Measurements from ENCODE around the gene FGFBP2. TPM values are rescaled to one million over a fixed set of nuclear protein-coding genes. Genes with fewer than 3 reads are reported as not detected.

FGFBP2 gene
- total and polyA plus RNA-seq, 10 of the 15 experiments (the other 5 are each of a cell fraction or from before 2014, with no cell fraction given), result 0.23 TPM; not detected in 9

DNA sequence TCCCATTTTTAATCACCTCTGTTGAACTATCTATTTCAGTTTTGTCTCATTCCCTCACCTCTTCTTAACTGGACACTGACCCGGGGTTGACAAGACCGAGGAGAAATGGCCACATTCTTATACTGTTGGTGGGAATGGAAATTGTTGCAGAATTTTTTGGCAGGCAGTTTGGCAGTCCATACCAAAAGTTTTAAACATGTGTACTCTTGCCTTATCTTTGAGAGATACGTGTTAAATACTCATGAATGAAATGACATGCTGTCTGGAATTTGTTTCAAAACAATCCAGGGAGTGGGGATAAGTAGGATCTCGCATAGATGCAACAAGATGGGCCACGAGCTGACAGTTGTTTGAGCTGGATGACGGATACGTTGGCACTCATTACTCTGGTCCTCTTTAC is 36.5 kb downstream of the FGFBP2 start:
- Histone ChIP-seq H3K4me3 (no peak overlapping the region), H3K4me1 (ENCODE audit: control insufficient read depth, insufficient read depth, low read length) (no peaks in the 10 kb centered on the region), H3K4me2 (ENCODE audit: control insufficient read depth, insufficient read depth) (no peak overlapping the region), H2AFZ (ENCODE audit: control insufficient read depth, low read depth, low read length) (no peak overlapping the region), H3K36me3 (ENCODE audit: control insufficient read depth in 2 of 2, insufficient read depth in 2 of 2, low read length in 1 of 2) (no peaks in the 10 kb centered on the region), H3K27ac (ENCODE audit: control insufficient read depth, insufficient read depth) (no peak overlapping the region), H4K20me1 (ENCODE audit: control insufficient read depth, insufficient read depth) (no peaks in the 10 kb centered on the region), H3K9ac (ENCODE audit: control insufficient read depth, insufficient read depth, low read length) (no peak overlapping the region), H3K79me2 (ENCODE audit: control insufficient read depth, insufficient read depth, low read length) (no peaks in the 10 kb centered on the region), H3K9me3 (replicated peaks; ENCODE audit: control insufficient read depth, insufficient read depth, low read length) (no peaks in the 10 kb centered on the region), H3K27me3 (replicated peaks in 1 of 2; ENCODE audit: control insufficient read depth in 2 of 2, insufficient read depth in 2 of 2, low read length in 1 of 2) (peaks cover 0 to 2% of the 10 kb centered on the region in 2 experiments; a peak in 2 of 4 replicates)
- no TSS peak for BruUV-seq (replicated peaks)
- in situ Hi-C loops (cut with MboI) (no loop called here), intact Hi-C loops (cut with micrococcal nuclease; ENCODE audit: unreplicated experiment) (no loop called here)
- ChIA-PET RAD21 (ENCODE audit: unreplicated experiment) (no interaction called here), CTCF (no interaction called here), POLR2A (no interaction called here), SMC1A (ENCODE audit: uncharacterized antibody, unreplicated experiment) (no interaction called here)
- no peak for ATAC-seq
- TF ChIP-seq NR2C1 (IDR thresholded peaks at IDR 0.05) (no peak), ZZZ3 (IDR thresholded peaks at IDR 0.05; ENCODE audit: control insufficient read depth, insufficient read length, low read depth) (no peak), NFXL1 (IDR thresholded peaks at IDR 0.05; ENCODE audit: borderline replicate concordance) (no peak)
- TF ChIP-seq, protein P1, sequence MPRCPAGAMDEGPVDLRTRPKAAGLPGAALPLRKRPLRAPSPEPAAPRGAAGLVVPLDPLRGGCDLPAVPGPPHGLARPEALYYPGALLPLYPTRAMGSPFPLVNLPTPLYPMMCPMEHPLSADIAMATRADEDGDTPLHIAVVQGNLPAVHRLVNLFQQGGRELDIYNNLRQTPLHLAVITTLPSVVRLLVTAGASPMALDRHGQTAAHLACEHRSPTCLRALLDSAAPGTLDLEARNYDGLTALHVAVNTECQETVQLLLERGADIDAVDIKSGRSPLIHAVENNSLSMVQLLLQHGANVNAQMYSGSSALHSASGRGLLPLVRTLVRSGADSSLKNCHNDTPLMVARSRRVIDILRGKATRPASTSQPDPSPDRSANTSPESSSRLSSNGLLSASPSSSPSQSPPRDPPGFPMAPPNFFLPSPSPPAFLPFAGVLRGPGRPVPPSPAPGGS (IDR thresholded peaks at IDR 0.05; ENCODE audit: borderline replicate concordance, insufficient read depth, low read depth, low read length, poor library complexity, severe bottlenecking), result no peak
- FAIRE-seq, result no peak
- WGBS (ENCODE audit: insufficient coverage, insufficient replicate concordance, low lambda C conversion rate, missing lambda C conversion rate), result 27% methylated on average over 7 of the region's 7 CpGs
- no peak for DNase-seq (ENCODE audit: low read depth, low spot score)

DNA sequence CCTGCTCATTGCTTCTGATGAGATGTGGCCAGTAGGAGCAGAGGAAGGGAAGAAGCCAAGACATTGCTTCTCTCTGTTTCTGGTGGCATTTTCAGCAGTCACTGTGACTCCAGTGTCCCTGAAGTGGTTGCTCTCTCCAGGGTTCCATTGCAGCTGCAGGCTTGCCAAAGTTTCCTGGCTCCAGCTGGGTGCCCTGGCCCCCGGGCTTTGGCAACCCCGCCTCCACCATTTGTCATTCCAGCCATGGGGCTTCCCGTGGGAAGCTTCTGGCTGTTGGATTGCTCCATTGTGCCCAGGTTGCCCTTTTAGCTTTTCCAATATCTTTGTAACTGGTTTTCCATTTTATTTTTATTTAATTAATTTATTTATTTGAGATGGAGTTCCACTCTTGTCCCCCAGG is 37.1 kb downstream of the FGFBP2 start:
- DNase-seq (ENCODE audit: low read depth, low spot score) (no peak), FAIRE-seq (no peak), ATAC-seq (no peak)
- Histone ChIP-seq H3K27me3 (replicated peaks in 1 of 2; ENCODE audit: control insufficient read depth in 2 of 2, insufficient read depth in 2 of 2, low read length in 1 of 2) (peaks cover 0 to 2% of the 10 kb centered on the region in 2 experiments; a peak in 2 of 4 replicates), H3K4me2 (ENCODE audit: control insufficient read depth, insufficient read depth) (no peak overlapping the region), H2AFZ (ENCODE audit: control insufficient read depth, low read depth, low read length) (no peak overlapping the region), H3K36me3 (ENCODE audit: control insufficient read depth in 2 of 2, insufficient read depth in 2 of 2, low read length in 1 of 2) (no peaks in the 10 kb centered on the region), H3K9ac (ENCODE audit: control insufficient read depth, insufficient read depth, low read length) (no peak overlapping the region), H3K4me1 (ENCODE audit: control insufficient read depth, insufficient read depth, low read length) (no peaks in the 10 kb centered on the region), H3K27ac (ENCODE audit: control insufficient read depth, insufficient read depth) (no peak overlapping the region), H3K79me2 (ENCODE audit: control insufficient read depth, insufficient read depth, low read length) (no peaks in the 10 kb centered on the region), H3K9me3 (replicated peaks; ENCODE audit: control insufficient read depth, insufficient read depth, low read length) (no peaks in the 10 kb centered on the region), H3K4me3 (no peak overlapping the region), H4K20me1 (ENCODE audit: control insufficient read depth, insufficient read depth) (no peaks in the 10 kb centered on the region)
- BruUV-seq (replicated peaks), result no TSS peak
- intact Hi-C loops (cut with micrococcal nuclease; ENCODE audit: unreplicated experiment), result no loop called here
- ChIA-PET RAD21 (ENCODE audit: unreplicated experiment) (no interaction called here), POLR2A (no interaction called here), CTCF (no interaction called here), SMC1A (ENCODE audit: uncharacterized antibody, unreplicated experiment) (interaction anchor here (0.6 to 1.2 kb wide), 2 partner anchors 8 to 23 kb away, joined by 3 read pairs; no protein-coding TSS in a partner anchor)
- in situ Hi-C loops (cut with MboI), result no loop called here
- 53% methylated on average over 3 of the region's 3 CpGs for WGBS (ENCODE audit: insufficient coverage, insufficient replicate concordance, low lambda C conversion rate, missing lambda C conversion rate)
- no peak for TF ChIP-seq RFX5 (IDR thresholded peaks at IDR 0.05; ENCODE audit: low read depth, low read length)
- no peak for TF ChIP-seq ZNF217 (IDR thresholded peaks at IDR 0.05)
- TF ChIP-seq NFXL1 (IDR thresholded peaks at IDR 0.05; ENCODE audit: borderline replicate concordance), result no peak
- TF ChIP-seq, protein P2, sequence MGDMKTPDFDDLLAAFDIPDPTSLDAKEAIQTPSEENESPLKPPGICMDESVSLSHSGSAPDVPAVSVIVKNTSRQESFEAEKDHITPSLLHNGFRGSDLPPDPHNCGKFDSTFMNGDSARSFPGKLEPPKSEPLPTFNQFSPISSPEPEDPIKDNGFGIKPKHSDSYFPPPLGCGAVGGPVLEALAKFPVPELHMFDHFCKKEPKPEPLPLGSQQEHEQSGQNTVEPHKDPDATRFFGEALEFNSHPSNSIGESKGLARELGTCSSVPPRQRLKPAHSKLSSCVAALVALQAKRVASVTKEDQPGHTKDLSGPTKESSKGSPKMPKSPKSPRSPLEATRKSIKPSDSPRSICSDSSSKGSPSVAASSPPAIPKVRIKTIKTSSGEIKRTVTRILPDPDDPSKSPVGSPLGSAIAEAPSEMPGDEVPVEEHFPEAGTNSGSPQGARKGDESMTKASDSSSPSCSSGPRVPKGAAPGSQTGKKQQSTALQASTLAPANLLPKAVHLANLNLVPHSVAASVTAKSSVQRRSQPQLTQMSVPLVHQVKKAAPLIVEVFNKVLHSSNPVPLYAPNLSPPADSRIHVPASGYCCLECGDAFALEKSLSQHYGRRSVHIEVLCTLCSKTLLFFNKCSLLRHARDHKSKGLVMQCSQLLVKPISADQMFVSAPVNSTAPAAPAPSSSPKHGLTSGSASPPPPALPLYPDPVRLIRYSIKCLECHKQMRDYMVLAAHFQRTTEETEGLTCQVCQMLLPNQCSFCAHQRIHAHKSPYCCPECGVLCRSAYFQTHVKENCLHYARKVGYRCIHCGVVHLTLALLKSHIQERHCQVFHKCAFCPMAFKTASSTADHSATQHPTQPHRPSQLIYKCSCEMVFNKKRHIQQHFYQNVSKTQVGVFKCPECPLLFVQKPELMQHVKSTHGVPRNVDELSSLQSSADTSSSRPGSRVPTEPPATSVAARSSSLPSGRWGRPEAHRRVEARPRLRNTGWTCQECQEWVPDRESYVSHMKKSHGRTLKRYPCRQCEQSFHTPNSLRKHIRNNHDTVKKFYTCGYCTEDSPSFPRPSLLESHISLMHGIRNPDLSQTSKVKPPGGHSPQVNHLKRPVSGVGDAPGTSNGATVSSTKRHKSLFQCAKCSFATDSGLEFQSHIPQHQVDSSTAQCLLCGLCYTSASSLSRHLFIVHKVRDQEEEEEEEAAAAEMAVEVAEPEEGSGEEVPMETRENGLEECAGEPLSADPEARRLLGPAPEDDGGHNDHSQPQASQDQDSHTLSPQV (IDR thresholded peaks at IDR 0.05), result no peak
- no peak for TF ChIP-seq POLR2AphosphoS5 (IDR thresholded peaks at IDR 0.05; ENCODE audit: low read length)
- TF ChIP-seq ZZZ3 (IDR thresholded peaks at IDR 0.05; ENCODE audit: control insufficient read depth, insufficient read length, low read depth), result no peak
- no peak for TF ChIP-seq ZNF24 (IDR thresholded peaks at IDR 0.05)
- TF ChIP-seq RUNX3 (IDR thresholded peaks at IDR 0.05; ENCODE audit: low read length), result no peak
- no peak for TF ChIP-seq YBX1 (IDR thresholded peaks at IDR 0.05)

Measured in GM12878 (cell line).